Omental fat pad (tissue), 4 donors: ENCODE results near the gene IDH2. TPM values are rescaled to one million over a fixed set of nuclear protein-coding genes. Genes with fewer than 3 reads are reported as not detected.

ENCODE experiments used
- ATAC-seq: fragments of 150-250 bp; one replicate; pipeline ENCODE4 v1.9.1; 2016; ENCODE audit warnings: mild to moderate bottlenecking, moderate library complexity; ENCODE audit not compliant: low FRiP score
- DNase-seq: peaks from one replicate; pipeline ENCODE4 v3.0.0-alpha.2; 2019; ENCODE audit warnings: low spot score
- total RNA-seq, 4 donors: library from RNA; depleted of rRNA; stranded (reverse); fragments of >200 nt; gene quantifications; one replicate each; pipeline ENCODE4 v1.1.0, GENCODE V29; 2016
- TF ChIP-seq, protein P1 (sequence below), 3 donors: fragments of 450-650 bp; IDR thresholded peaks; one replicate each; pipeline ENCODE4 v1.5.1; 2016 to 2017; ENCODE audit warnings: antibody characterized with exemption in 3 of 3, mild to moderate bottlenecking in 3 of 3, moderate library complexity in 2 of 3

IDH2 gene
- total RNA-seq, 4 donors from 2014 or later: 24.9 to 43.7 (median 35.2) TPM

GRCh38 chr15:90126596-90127435 lies 24.5 kb upstream of the IDH2 start:
- ATAC-seq: no peak
- DNase-seq: no peak
- TF ChIP-seq, protein P1, sequence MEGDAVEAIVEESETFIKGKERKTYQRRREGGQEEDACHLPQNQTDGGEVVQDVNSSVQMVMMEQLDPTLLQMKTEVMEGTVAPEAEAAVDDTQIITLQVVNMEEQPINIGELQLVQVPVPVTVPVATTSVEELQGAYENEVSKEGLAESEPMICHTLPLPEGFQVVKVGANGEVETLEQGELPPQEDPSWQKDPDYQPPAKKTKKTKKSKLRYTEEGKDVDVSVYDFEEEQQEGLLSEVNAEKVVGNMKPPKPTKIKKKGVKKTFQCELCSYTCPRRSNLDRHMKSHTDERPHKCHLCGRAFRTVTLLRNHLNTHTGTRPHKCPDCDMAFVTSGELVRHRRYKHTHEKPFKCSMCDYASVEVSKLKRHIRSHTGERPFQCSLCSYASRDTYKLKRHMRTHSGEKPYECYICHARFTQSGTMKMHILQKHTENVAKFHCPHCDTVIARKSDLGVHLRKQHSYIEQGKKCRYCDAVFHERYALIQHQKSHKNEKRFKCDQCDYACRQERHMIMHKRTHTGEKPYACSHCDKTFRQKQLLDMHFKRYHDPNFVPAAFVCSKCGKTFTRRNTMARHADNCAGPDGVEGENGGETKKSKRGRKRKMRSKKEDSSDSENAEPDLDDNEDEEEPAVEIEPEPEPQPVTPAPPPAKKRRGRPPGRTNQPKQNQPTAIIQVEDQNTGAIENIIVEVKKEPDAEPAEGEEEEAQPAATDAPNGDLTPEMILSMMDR (IDR thresholded peaks at IDR 0.05): no peak

DNA sequence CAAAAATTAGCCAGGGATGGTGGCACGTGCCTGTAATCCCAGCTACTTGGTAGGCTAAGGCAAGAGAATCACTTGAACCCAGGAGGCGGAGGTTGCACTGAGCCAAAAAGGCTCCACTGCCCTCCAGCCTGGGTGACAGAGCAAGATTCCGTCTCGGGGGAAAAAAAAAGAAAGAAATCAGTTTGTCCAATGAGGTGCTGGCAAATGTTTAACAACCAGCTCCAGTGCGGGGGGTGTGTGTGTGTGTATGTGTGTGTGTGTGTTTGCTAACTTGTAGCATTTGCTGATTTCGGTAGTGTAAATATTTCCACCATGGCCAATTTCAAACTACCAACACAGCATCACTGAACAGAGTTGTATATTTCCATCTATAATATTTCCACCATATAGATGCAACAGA lies 23.8 kb upstream of the IDH2 start:
- TF ChIP-seq, protein P1 (IDR thresholded peaks at IDR 0.05): no peak
- DNase-seq (no peak), ATAC-seq (no peak)

- TF ChIP-seq, protein P1 (IDR thresholded peaks at IDR 0.05): no peak
- no peak for DNase-seq
- ATAC-seq: no peak
These were observed 22.2 kb upstream of the IDH2 start for GRCh38 chr15:90124507-90124906.

DNA sequence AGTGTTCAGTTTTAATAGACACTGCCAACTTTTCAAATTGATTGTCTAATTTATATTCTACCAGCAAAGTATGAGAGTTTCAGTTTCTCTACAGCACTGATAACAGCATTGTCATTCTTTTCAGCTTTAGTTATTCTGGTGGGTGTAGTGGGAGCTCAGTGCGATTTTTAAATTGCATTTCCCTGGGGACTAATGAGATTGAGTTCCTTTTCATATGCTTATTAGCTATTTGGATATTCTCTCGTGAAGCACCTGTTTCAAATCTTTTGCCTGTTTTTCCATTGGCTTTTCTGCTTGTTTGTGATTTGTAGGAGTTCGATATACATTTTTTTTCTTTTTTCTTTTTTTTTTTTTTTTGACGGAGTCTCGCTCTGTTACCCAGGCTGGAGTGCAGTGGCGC lies 18.8 kb upstream of the IDH2 start:
- ATAC-seq: no peak
- TF ChIP-seq, protein P1 (IDR thresholded peaks at IDR 0.05): no peak
- no peak for DNase-seq

DNA sequence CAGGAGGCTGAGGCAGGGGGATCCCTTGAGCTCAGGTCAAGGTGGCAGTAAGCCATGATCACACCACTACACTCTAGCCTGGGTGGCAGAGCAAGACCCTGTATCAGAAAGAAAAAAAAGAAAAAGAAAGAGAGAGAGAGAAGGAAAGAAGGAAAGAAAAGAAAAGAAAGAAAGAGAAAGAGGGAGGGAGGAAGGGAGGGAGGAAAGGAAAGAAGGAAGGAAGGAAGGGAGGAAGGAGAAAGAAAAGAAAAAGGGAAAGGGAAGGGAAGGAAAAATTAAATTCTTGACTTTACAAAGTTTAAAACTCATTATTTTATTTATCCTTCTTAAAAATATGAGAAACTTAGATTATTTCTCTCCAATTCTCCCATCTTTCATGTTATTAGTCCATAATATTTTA lies 17.1 kb upstream of the IDH2 start:
- ATAC-seq: no peak
- TF ChIP-seq, protein P1 (IDR thresholded peaks at IDR 0.05): no peak
- DNase-seq: no peak

DNA sequence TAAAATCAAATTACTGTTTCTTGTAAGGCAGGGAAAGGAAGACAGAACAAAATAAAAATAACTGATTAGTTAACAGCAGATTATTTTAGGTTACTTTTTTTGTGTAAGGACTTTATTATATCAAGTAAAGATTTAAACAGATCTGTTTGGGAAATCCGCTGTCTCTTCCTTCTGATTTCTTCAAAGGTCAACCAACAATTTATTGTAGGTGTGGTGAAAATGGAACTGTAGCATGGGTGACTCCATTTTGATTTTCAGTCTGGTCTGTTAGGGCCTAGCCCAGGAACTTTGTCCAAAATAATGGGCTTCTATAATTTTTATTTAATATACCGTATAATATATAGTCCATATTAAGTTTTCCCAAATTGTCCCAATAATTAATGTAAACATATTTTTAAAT lies 13.5 kb upstream of the IDH2 start:
- DNase-seq: no peak
- ATAC-seq: no peak
- TF ChIP-seq, protein P1 (IDR thresholded peaks at IDR 0.05): no peak

DNA sequence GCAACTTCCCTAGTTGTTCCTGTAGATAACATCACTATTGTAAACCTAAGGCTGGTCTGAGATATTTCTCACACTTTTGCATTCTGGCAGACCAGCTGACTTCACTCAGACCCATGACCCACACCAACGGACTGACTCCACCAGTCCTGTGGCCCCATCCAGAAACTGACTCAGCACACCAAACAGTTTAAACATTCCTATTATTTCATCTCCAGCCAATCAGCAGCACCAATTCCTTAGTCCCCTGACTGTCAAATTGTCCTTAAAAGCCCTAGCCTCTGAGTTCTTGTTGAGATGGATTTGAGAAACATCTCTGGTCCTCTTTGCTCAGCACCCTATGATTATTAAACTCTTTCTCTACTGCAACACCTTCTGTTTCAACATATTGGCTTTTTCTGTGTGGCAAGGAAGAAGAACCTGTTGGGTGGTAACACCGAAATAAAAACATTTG lies 12.2 kb upstream of the IDH2 start:
- DNase-seq (no peak), ATAC-seq (no peak)
- TF ChIP-seq, protein P1 (IDR thresholded peaks at IDR 0.05): no peak
